Osteoblast (primary cell): ENCODE measurements around the gene PRKCB. TPM values are rescaled to one million over a fixed set of nuclear protein-coding genes. Genes with fewer than 3 reads are reported as not detected.

Source experiments
- DNase-seq: peaks from one replicate; pipeline ENCODE4 v3.0.0; 2011; ENCODE audit warnings: low spot score, mixed read lengths; ENCODE audit not compliant: insufficient read length; ENCODE audit errors: missing footprints
- H2AFZ ChIP-seq: 2 replicates; pipeline ENCODE4 v1.6.0; 2011; ENCODE audit warnings: mild to moderate bottlenecking, low read length
- H3K27ac ChIP-seq: 2 replicates; pipeline ENCODE4 v1.5.1; 2011; ENCODE audit warnings: mild to moderate bottlenecking, low read depth, low read length, moderate library complexity
- H3K27me3 ChIP-seq: 2 replicates; pipeline ENCODE4 v1.6.0; 2012; ENCODE audit warnings: mild to moderate bottlenecking, control low read depth, inconsistent platforms, low read length, moderate library complexity; ENCODE audit not compliant: insufficient read depth
- H3K36me3 ChIP-seq: 2 replicates; pipeline ENCODE4 v1.5.1; 2011; ENCODE audit warnings: mild to moderate bottlenecking, low read length, control low read depth, moderate library complexity; ENCODE audit not compliant: insufficient read depth
- H3K4me1 ChIP-seq: 2 replicates; pipeline ENCODE4 v1.5.1; 2011; ENCODE audit warnings: mild to moderate bottlenecking, low read length, control low read depth, moderate library complexity; ENCODE audit not compliant: insufficient read depth
- H3K4me2 ChIP-seq: 2 replicates; pipeline ENCODE4 v1.6.0; 2011; ENCODE audit warnings: mild to moderate bottlenecking, low read length; ENCODE audit not compliant: insufficient read depth
- H3K4me3 ChIP-seq: fragments of 200-600 bp; sonication (generic); 3 replicates; pipeline ENCODE4 v1.5.1; 2012; ENCODE audit warnings: mild to moderate bottlenecking, low read length, inconsistent platforms; ENCODE audit not compliant: insufficient read depth
- H3K79me2 ChIP-seq: 2 replicates; pipeline ENCODE4 v1.6.0; 2012; ENCODE audit warnings: mild to moderate bottlenecking, low read length, control low read depth, inconsistent platforms; ENCODE audit not compliant: insufficient read depth
- H3K9me3 ChIP-seq: 2 replicates; pipeline ENCODE4 v1.5.1; 2011; ENCODE audit warnings: low read depth, low read length, control low read depth
- H4K20me1 ChIP-seq: 2 replicates; pipeline ENCODE4 v1.6.0; 2012; ENCODE audit warnings: mild to moderate bottlenecking, low read length, control low read depth; ENCODE audit not compliant: insufficient read depth
- total RNA-seq: library from RNA; depleted of rRNA; stranded (reverse); fragments of >200 nt; gene quantifications from 2 replicates; pipeline ENCODE4 v1.2.3, GENCODE V29; 2012
- TF ChIP-seq, protein P1 (sequence below): IDR thresholded peaks from 2 replicates; pipeline ENCODE4 v1.5.1; 2011; ENCODE audit warnings: mild to moderate bottlenecking, low read depth, low read length, moderate library complexity; ENCODE audit errors: extremely low read depth

Gene PRKCB
- total RNA-seq, 1 donor = under 0.01 TPM

GRCh38 chr16:24140730-24141129, 304.9 kb downstream of the PRKCB start:
- TF ChIP-seq, protein P1, sequence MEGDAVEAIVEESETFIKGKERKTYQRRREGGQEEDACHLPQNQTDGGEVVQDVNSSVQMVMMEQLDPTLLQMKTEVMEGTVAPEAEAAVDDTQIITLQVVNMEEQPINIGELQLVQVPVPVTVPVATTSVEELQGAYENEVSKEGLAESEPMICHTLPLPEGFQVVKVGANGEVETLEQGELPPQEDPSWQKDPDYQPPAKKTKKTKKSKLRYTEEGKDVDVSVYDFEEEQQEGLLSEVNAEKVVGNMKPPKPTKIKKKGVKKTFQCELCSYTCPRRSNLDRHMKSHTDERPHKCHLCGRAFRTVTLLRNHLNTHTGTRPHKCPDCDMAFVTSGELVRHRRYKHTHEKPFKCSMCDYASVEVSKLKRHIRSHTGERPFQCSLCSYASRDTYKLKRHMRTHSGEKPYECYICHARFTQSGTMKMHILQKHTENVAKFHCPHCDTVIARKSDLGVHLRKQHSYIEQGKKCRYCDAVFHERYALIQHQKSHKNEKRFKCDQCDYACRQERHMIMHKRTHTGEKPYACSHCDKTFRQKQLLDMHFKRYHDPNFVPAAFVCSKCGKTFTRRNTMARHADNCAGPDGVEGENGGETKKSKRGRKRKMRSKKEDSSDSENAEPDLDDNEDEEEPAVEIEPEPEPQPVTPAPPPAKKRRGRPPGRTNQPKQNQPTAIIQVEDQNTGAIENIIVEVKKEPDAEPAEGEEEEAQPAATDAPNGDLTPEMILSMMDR = no peak
- Histone ChIP-seq H2AFZ (no peak overlapping the region), H3K4me3 (no peak overlapping the region), H3K4me2 (no peak overlapping the region), H3K9me3 (no peaks in the 10 kb centered on the region), H3K27ac (no peak overlapping the region), H3K27me3 (no peaks in the 10 kb centered on the region), H3K36me3 (no peaks in the 10 kb centered on the region), H3K4me1 (no peaks in the 10 kb centered on the region), H3K79me2 (no peaks in the 10 kb centered on the region), H4K20me1 (no peaks in the 10 kb centered on the region)
- DNase-seq = no peak

GRCh38 chr16:24141466-24141865, 305.7 kb downstream of the PRKCB start:
- Histone ChIP-seq H2AFZ (no peak overlapping the region), H4K20me1 (no peaks in the 10 kb centered on the region), H3K79me2 (no peaks in the 10 kb centered on the region), H3K27me3 (no peaks in the 10 kb centered on the region), H3K4me1 (no peaks in the 10 kb centered on the region), H3K27ac (no peak overlapping the region), H3K9me3 (no peaks in the 10 kb centered on the region), H3K36me3 (no peaks in the 10 kb centered on the region), H3K4me3 (no peak overlapping the region), H3K4me2 (no peak overlapping the region)
- DNase-seq = no peak
- TF ChIP-seq, protein P1 = no peak

DNA sequence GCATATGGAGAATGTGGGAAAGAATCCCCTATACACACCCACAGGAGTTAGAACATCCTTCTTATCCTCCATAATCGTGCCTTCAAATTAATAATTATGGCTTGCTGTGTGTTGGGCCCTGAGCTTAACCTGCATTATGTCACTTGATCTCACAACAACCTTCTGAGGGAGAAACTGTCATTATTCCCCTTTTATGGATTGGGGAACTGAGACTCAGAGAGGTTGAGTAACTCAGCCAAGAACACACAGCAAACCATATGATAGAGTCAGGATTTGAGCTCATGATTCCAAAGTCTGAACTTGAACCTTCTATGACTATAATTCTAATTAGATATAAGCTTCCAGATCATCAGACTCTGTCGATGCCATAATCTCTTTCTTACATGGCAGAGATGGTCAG, 306.1 kb downstream of the PRKCB start:
- no peak overlapping the region for H3K27ac ChIP-seq
- H3K36me3 ChIP-seq = no peaks in the 10 kb centered on the region
- no peak overlapping the region for H3K4me2 ChIP-seq
- H4K20me1 ChIP-seq = no peaks in the 10 kb centered on the region
- H3K4me1 ChIP-seq = no peaks in the 10 kb centered on the region
- H3K79me2 ChIP-seq = no peaks in the 10 kb centered on the region
- TF ChIP-seq, protein P1 = no peak
- no peaks in the 10 kb centered on the region for H3K9me3 ChIP-seq
- H3K4me3 ChIP-seq = no peak overlapping the region
- H2AFZ ChIP-seq = no peak overlapping the region
- no peak for DNase-seq
- no peaks in the 10 kb centered on the region for H3K27me3 ChIP-seq

DNA sequence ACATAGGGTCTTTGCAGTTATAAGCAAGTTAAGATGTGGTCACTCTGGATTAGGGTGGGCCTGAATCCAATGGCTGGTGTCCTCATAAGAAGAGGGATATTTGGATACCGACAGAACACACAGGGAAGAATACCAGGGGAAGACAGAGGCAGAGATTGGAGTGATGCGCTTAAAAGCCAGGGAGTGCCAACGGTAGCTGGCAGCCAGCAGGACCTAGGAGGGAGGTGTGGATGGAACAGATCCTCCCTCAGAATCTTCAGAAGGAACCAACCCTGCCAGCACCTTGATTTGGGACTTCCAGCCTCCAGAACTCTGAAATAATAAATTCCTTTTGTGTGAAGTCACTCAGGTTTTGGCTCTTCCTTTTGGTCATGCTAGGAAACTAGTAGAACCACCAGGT, 310.1 kb downstream of the PRKCB start:
- Histone ChIP-seq H3K4me2 (no peak overlapping the region), H3K36me3 (no peaks in the 10 kb centered on the region), H3K4me1 (no peaks in the 10 kb centered on the region), H2AFZ (no peak overlapping the region), H3K79me2 (no peaks in the 10 kb centered on the region), H3K27me3 (no peaks in the 10 kb centered on the region), H3K9me3 (no peaks in the 10 kb centered on the region), H4K20me1 (no peaks in the 10 kb centered on the region), H3K4me3 (no peak overlapping the region), H3K27ac (no peak overlapping the region)
- TF ChIP-seq, protein P1 = no peak
- DNase-seq = no peak
